HG03064 (cell line): ENCODE measurements around the gene TOR1A.
A peak's percentile ranks its signal among the peaks of the same experiment; 100 is the strongest.

Experiments
- ATAC-seq: cut with Tn5 transposase; IDR thresholded peaks from one replicate; pipeline ENCODE4 v1.9.1; 2021; ENCODE audit warnings: low read depth; ENCODE audit not compliant: unreplicated experiment

Gene TOR1A

GRCh38 chr9:129823935-129824601, at the start of gene TOR1A:
TSS of gene TOR1A (minus strand) at chr9:129824136. CDS start at chr9:129824085, 51 bp downstream.
- ATAC-seq = peak; percentile 85

DNA sequence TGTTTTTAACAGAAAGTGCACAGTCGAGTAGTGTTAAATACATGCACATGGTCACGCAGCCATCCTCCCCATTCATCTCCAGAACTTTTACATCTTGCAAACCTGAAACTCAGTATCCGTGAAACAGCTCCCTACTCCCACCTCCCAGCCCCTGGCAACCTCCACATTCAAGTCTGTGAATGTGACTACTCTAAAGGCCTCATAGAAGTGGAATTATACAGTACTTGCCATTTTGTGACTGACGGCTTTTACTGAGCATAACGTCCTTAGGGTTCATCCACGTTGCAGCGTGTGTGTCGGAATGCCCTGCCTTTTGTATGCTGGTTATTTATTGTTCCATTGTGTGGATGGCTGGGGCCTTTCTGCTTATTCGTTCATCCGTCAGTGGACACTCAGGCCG, 47.1 kb upstream of the TOR1A start:
- ATAC-seq = no peak

DNA sequence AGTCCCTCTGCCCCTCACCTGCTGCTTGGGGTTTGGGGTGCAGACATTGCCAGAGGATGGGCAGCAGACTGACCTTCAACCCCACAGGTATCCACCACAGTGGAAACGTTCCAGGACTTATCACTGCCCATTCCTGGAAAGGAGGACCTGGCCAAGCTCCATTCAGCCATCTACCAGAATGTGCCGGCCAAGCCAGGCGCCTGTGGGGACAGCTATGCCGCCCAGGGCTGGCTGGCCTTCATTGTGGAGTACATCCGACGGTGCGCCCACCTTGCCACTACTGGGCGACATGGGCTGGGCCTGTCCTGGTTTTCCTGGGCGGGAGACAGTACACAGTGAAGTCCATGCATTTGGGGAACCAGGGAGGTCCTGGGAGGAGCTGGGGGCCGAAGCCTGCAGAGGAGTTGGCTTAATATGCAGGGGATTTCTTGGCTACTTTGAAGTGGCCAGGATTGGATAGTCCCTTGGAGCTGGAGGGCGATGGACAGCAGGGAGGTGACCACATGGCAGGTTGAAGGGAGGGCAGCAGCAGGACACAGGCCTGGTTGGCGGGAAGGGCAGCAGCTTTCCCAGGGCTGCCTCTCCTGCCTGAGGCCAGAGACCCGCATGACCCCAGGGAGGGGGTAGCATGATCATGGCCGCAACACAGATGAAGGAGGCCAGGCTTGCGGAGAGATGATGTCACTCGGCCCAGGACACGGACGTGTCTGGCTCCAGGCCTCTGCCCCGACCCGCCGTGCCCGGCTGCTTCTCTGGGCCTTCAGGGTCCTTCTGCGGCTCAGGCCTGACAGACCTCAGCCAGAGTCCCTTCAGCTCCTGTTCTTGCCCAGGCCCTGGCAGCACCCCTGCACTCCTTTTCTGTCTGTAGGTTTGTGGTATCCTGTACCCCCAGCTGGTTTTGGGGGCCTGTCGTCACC, 45.9 kb upstream of the TOR1A start:
- ATAC-seq = no peak

DNA sequence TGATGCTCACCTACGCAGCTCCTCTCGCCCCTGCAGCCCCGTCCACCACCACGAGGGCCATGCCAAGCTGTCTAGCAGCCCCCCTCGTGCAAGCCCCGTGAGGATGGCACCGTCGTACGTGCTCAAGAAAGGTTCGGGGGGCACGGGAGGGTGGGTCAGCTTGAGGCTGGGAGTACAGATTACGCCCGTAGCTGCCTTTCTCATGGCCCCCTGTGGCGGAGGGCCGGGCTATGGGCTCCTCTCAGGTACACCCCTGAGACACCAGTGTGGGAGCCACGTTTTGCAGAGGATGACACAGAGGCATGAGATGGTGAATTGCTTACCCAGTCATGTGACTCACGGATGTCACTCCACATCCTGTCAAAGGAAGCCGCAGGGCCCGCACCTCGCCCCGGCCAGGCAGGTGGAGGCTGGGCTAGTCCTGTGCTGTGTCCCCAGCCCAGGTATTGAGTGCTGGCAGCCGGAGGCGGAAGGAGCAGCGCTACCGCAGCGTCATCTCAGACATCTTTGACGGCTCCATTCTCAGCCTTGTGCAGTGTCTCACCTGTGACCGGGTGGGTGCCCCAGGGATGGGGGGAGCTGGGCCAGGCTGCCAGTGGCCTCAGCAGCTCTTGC, 45.0 kb upstream of the TOR1A start:
- ATAC-seq = no peak

DNA sequence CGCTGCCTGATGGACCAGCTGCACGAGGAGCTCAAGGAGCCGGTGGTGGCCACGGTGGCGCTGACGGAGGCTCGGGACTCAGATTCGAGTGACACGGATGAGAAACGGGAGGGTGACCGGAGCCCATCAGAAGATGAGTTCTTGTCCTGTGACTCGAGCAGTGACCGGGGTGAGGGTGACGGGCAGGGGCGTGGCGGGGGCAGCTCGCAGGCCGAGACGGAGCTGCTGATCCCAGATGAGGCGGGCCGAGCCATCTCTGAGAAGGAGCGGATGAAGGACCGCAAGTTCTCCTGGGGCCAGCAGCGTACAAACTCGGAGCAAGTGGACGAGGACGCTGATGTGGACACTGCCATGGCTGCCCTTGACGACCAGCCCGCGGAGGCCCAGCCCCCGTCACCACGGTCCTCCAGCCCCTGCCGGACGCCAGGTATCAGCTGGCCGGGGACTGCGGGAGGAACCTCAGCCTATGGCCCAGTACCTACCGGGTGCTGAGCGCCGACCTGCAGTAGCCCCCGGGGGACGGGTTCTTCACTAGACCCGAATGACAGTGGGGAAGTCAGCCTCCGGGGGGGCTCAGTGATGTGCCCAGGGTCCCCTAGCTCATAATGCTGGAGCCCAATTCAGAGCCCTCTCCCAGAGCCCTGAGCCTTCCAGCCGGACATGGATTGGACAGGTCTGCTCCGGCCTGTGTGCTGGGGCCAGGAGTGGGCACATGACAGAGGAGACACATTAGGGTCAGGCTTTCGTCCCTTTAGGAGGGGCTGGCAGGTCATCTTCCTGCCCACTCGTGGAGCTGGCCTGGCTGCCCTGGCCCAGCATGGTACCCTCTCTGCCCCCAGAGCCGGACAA, 44.3 kb upstream of the TOR1A start:
- ATAC-seq = no peak

- ATAC-seq = no peak
Observed at GRCh38 chr9:129867136-129868022, 43.4 kb upstream of the TOR1A start.

GRCh38 chr9:129866394-129867135, 42.6 kb upstream of the TOR1A start:
- ATAC-seq = no peak

GRCh38 chr9:129865668-129866320, 41.9 kb upstream of the TOR1A start:
- no peak for ATAC-seq

DNA sequence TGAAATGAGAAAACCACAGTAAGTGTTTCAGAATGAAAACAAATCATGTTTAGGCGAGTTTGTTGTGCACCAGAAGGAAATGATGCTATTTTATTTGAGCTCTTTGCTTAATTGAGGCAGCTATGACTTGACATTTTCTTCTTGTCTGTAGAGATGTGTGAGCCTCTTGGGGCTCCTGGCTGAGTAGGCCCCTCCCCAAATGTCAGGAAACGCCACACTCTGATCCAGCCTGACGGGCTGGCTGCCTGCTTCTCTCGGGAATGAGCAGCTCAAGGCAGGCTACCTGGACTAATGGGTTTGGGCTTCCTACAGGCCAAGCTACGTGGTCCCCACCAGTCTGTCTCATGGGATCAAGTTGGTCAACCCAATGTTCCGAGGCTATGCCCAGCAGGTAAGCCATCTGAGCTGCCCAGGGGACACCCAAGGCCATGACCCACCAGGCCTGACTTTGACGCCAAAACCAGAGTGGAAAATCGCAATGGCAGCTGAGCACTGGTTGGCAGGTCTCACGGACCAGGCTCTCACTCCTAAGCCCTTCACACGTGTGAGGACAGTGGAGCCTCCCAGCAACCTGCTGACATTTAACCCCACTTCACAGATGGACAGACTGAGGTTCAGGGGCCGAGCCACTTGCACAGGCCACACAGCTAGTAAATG, 41.2 kb upstream of the TOR1A start:
- no peak for ATAC-seq

DNA sequence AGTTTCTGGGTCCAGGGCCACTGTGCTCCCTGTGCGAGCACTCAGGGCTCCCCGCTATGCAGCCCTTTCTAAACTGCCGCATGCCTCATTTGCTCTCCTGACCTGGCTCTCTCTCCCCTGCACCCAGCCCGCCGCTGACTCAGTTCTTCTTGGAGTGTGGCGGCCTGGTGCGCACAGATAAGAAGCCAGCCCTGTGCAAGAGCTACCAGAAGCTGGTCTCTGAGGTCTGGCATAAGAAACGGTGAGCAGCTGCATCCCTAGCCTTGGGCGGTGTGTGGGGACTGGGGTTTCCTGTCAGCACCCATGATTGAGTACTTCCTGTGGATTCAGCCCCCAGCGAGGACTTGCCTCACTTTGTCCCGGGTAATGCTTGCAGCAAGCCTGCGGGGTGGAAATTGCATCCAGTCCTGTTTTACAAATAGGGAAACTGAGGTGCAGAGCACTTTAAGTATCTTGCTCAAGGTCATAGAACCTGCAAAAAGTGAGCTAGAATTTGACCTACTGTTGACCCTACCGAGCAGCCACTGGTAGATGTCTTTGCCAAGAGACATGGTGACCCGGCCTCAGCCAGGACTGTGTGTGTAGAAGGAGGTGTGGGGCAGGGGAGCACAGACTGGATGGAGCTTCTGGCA, 39.2 kb upstream of the TOR1A start:
- ATAC-seq = no peak

- ATAC-seq = no peak
Observed at GRCh38 chr9:129861447-129861827, 37.5 kb upstream of the TOR1A start.

- no peak for ATAC-seq
Observed at GRCh38 chr9:129860653-129861446, 36.9 kb upstream of the TOR1A start.

GRCh38 chr9:129858167-129858962, 34.4 kb upstream of the TOR1A start:
- no peak for ATAC-seq

- no peak for ATAC-seq
Observed at GRCh38 chr9:129857207-129857606, 33.3 kb upstream of the TOR1A start.

GRCh38 chr9:129854588-129855110, 30.7 kb upstream of the TOR1A start:
- ATAC-seq = no peak

GRCh38 chr9:129853614-129854013, 29.7 kb upstream of the TOR1A start:
- no peak for ATAC-seq
